AG09319 (cell line): ENCODE measurements around the gene SMYD3.
"Not testable (repeated sequence)": the region's sequence is repeated elsewhere in the genome, so short reads cannot be mapped to it uniquely, and the experiment has no call there.

Source experiments
- DNase-seq: peaks from one replicate; pipeline ENCODE4 v3.0.0-alpha.2; 2010; ENCODE audit warnings: low read depth; ENCODE audit errors: extremely low read depth
- CTCF ChIP-seq: IDR thresholded peaks from 2 replicates; pipeline ENCODE4 v1.5.1; 2011; ENCODE audit warnings: low read depth, mild to moderate bottlenecking, inconsistent platforms, low read length, moderate library complexity

SMYD3 gene

GRCh38 chr1:246364415-246364941 is 142.6 kb downstream of the SMYD3 start:
- DNase-seq, result no peak
- TF ChIP-seq CTCF, result no peak

DNA sequence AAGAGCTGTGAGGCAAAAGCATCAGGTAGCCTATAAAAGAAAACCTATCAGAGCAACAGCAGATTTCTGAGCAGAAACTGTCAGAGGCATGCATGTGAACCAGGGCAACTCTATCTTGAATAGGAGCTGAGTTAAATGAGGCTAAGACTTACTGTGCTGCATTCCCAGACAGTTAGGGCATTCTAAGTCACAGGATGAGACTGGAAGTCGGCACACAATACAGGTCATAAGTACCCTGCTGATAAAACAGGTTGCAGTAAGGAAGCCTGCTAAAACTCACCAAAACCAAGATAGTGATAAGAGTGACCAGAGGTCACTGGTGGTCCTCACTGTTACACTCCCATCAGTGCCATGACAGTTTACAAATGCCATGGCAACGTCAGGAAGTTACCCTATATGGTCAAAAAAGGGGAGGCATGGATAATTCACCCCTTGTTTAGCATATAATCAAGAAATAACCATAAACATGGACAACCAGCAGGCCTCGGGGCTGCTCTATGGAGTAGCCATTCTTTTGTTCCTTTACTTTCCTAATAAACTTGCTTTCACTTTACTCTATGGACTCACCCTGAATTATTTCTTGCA is 150.0 kb downstream of the SMYD3 start:
- not testable (repeated sequence) for DNase-seq

GRCh38 chr1:246355411-246356230 is 151.5 kb downstream of the SMYD3 start:
- no peak for DNase-seq
- TF ChIP-seq CTCF, result no peak

DNA sequence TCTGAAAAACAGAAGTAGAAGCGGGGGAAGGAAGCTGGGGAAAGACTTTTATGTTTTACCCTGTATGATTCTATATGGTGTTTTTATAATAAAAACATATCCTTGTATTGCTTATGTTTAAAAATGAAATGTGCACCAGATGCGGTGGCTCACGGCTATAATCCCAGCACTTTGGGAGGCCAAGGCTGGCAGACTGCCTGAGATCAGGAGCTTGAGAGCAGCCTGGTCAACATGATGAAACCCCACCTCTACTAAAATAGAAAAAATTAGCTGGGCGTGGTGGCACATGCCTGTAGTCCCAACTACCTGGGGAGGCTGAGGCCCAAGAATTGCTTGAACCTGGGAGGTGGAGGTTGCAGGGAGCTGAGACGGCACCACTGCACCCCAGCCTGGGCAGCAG is 155.4 kb downstream of the SMYD3 start:
- DNase-seq, result no peak
- TF ChIP-seq CTCF, result no peak

GRCh38 chr1:246350745-246351144 is 156.3 kb downstream of the SMYD3 start:
- DNase-seq, result no peak
- TF ChIP-seq CTCF, result no peak

DNA sequence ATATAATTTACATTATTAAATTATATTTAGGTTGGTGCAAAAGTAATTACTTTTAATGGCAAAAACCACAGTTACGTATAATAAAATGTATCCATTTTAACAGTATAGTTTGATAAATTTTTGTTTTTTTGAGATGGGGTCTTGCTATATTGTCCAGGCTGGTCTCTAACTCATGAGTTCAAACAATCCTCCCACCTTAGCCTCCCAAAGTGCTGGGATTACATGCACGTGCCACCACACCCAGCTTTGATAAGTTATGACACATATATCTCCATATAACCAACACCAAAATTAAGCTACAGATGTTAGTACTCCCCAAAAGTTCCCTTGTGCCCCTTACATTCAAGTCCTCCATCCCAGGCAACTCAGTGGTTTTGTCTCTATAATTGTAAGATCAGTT is 163.1 kb downstream of the SMYD3 start:
- no peak for DNase-seq
- no peak for TF ChIP-seq CTCF

- no peak for DNase-seq
- TF ChIP-seq CTCF, result no peak
These were observed 163.8 kb downstream of the SMYD3 start for GRCh38 chr1:246343251-246343650.
